Measurements from ENCODE around the gene PSMB8.

Gene PSMB8

DNA sequence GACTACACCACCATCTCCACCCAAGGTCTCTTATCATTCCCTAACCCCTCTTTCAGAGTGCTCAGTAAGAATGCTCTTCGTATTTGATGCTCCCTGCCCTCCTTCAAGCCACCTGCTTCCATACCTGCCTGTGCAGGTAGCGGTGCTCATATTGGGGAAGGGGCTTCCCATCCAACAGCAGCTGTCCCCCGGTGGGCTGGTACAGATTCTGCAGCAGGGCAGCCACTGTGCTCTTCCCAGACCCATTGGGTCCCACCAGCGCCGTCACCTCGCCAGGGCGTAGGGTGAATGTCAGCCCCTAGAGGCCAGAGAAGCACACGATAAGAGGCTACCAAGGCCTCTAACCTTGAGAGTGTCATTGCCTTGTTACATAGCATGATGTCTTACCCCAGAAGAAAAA is 3.9 kb upstream of the PSMB8 start:
- no peak for DNase-seq
- peak overlapping the region; percentile 36 for H3K9ac ChIP-seq (ENCODE audit: low read length)
- no peak overlapping the region for H3K18ac ChIP-seq (ENCODE audit: low read length)
- H3K79me2 ChIP-seq (ENCODE audit: control insufficient read depth, insufficient read depth, low read length, poor library complexity) = no peaks in the 10 kb centered on the region
- no peak overlapping the region for H2AK5ac ChIP-seq (ENCODE audit: low read length)
- peaks cover 9 to 16% of the 10 kb centered on the region in 2 experiments for H3K4me1 ChIP-seq (ENCODE audit: control insufficient read depth in 1 of 2, insufficient read depth in 2 of 2, low read length in 2 of 2)
- H4K12ac ChIP-seq (ENCODE audit: low read depth, low read length) = no peak overlapping the region
- no peak overlapping the region for H3K4ac ChIP-seq (ENCODE audit: low read depth, low read length)
- H2AFZ ChIP-seq (ENCODE audit: insufficient read depth, low read length, poor library complexity) = no peak overlapping the region
- H2BK120ac ChIP-seq (ENCODE audit: insufficient read depth, low read length, poor library complexity) = no peak overlapping the region
- H3K79me1 ChIP-seq (ENCODE audit: low read length) = no peaks in the 10 kb centered on the region
- no peaks in the 10 kb centered on the region for H3K36me3 ChIP-seq (ENCODE audit: control insufficient read depth in 1 of 2, insufficient read depth in 2 of 2, low read length in 2 of 2)
- no peak overlapping the region for H4K91ac ChIP-seq (ENCODE audit: low read depth, low read length)
- H3K27me3 ChIP-seq (ENCODE audit: insufficient read depth, low read length) = peaks cover 29% of the 10 kb centered on the region
- H2BK12ac ChIP-seq (ENCODE audit: low read length) = no peak overlapping the region
- H3K27ac ChIP-seq (ENCODE audit: low read depth, low read length) = no peak overlapping the region
- no peak overlapping the region for H2BK5ac ChIP-seq (ENCODE audit: low read depth, low read length, poor library complexity)
- H3K4me3 ChIP-seq (ENCODE audit: low read depth, low read length) = no peak overlapping the region
- H3K4me2 ChIP-seq (ENCODE audit: low read length) = no peak overlapping the region
- no peak overlapping the region for H4K8ac ChIP-seq (ENCODE audit: low read depth, low read length)
- no CpG with 5 or more reads among the region's 8 CpGs for WGBS (ENCODE audit: extremely low coverage, insufficient coverage, insufficient read length)
- peaks cover 3% of the 10 kb centered on the region for H3K9me3 ChIP-seq (ENCODE audit: insufficient read depth, low read depth, low read length)
- H3K14ac ChIP-seq (ENCODE audit: low read length) = no peak overlapping the region
- H3K23ac ChIP-seq (ENCODE audit: low read length) = no peak overlapping the region

DNA sequence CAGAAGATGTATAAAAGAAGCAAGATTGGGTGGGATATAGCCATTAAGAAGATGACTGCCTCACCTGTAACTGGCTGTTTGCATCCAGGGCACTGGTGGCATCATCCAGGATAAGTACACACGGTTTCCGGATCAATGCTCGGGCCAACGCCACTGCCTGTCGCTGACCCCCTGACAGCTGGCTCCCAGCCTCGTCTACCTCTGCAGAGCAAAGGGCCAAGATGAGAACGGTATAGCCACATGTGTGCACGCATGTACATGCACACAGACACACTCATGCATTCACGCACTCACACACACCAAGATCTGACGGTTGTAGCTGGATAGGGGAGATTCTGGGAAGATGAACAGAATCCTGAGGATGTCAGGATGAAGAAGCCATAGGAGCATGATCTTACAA is 3.2 kb upstream of the PSMB8 start:
- Histone ChIP-seq H2BK120ac (ENCODE audit: insufficient read depth, low read length, poor library complexity) (no peak overlapping the region), H3K23ac (ENCODE audit: low read length) (no peak overlapping the region), H3K27me3 (ENCODE audit: insufficient read depth, low read length) (peaks cover 27% of the 10 kb centered on the region), H2BK5ac (ENCODE audit: low read depth, low read length, poor library complexity) (no peak overlapping the region), H4K8ac (ENCODE audit: low read depth, low read length) (no peak overlapping the region), H4K91ac (ENCODE audit: low read depth, low read length) (no peak overlapping the region), H3K27ac (ENCODE audit: low read depth, low read length) (no peak overlapping the region), H3K9me3 (ENCODE audit: insufficient read depth, low read depth, low read length) (peaks cover 5% of the 10 kb centered on the region), H3K79me2 (ENCODE audit: control insufficient read depth, insufficient read depth, low read length, poor library complexity) (no peaks in the 10 kb centered on the region), H3K18ac (ENCODE audit: low read length) (no peak overlapping the region), H3K4me2 (ENCODE audit: low read length) (no peak overlapping the region), H2AFZ (ENCODE audit: insufficient read depth, low read length, poor library complexity) (no peak overlapping the region), H3K9ac (ENCODE audit: low read length) (no peak overlapping the region), H3K4ac (ENCODE audit: low read depth, low read length) (no peak overlapping the region), H3K79me1 (ENCODE audit: low read length) (no peaks in the 10 kb centered on the region), H3K14ac (ENCODE audit: low read length) (no peak overlapping the region), H3K4me3 (ENCODE audit: low read depth, low read length) (no peak overlapping the region), H2AK5ac (ENCODE audit: low read length) (no peak overlapping the region), H3K36me3 (ENCODE audit: control insufficient read depth in 1 of 2, insufficient read depth in 2 of 2, low read length in 2 of 2) (no peaks in the 10 kb centered on the region), H3K4me1 (ENCODE audit: control insufficient read depth in 1 of 2, insufficient read depth in 2 of 2, low read length in 2 of 2) (peaks cover 2 to 9% of the 10 kb centered on the region in 2 experiments), H2BK12ac (ENCODE audit: low read length) (no peak overlapping the region), H4K12ac (ENCODE audit: low read depth, low read length) (no peak overlapping the region)
- DNase-seq = no peak
- no CpG with 5 or more reads among the region's 10 CpGs for WGBS (ENCODE audit: extremely low coverage, insufficient coverage, insufficient read length)

DNA sequence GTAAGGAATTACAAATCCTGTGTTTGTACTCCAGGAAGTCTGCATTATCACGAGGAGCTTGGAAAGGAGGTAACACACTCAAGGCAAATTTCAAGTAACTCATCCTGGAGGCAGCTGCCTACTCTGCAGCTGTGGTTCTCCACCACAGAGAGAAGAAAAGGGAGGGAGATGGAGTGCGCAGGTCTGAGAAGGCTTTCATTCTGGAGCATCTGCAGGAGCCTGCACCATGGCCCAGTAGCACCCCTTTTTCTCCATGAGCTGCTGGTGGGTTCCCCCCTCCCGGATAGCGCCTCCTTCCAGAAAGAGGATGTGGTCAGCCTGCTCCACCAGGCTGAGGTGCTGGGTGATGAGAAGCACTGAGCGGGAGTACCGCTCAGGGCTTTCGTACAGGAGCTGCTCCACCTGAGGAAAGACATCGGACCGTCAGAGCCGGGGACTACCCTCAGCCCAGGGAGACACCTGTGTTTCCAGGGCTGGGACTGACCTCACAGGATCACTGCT is 1.6 kb upstream of the PSMB8 start:
- Histone ChIP-seq H3K4ac (ENCODE audit: low read depth, low read length) (no peak overlapping the region), H3K23ac (ENCODE audit: low read length) (no peak overlapping the region), H4K12ac (ENCODE audit: low read depth, low read length) (no peak overlapping the region), H2BK12ac (ENCODE audit: low read length) (no peak overlapping the region), H4K91ac (ENCODE audit: low read depth, low read length) (no peak overlapping the region), H2BK120ac (ENCODE audit: insufficient read depth, low read length, poor library complexity) (no peak overlapping the region), H2AFZ (ENCODE audit: insufficient read depth, low read length, poor library complexity) (no peak overlapping the region), H3K27ac (ENCODE audit: low read depth, low read length) (no peak overlapping the region), H3K4me2 (ENCODE audit: low read length) (no peak overlapping the region), H4K8ac (ENCODE audit: low read depth, low read length) (no peak overlapping the region), H3K4me1 (ENCODE audit: control insufficient read depth in 1 of 2, insufficient read depth in 2 of 2, low read length in 2 of 2) (peaks cover 2 to 8% of the 10 kb centered on the region in 2 experiments), H3K18ac (ENCODE audit: low read length) (no peak overlapping the region), H3K14ac (ENCODE audit: low read length) (no peak overlapping the region), H3K79me1 (ENCODE audit: low read length) (no peaks in the 10 kb centered on the region), H2AK5ac (ENCODE audit: low read length) (no peak overlapping the region), H3K9ac (ENCODE audit: low read length) (no peak overlapping the region), H3K4me3 (ENCODE audit: low read depth, low read length) (no peak overlapping the region), H2BK5ac (ENCODE audit: low read depth, low read length, poor library complexity) (no peak overlapping the region), H3K27me3 (ENCODE audit: insufficient read depth, low read length) (peaks cover 26% of the 10 kb centered on the region), H3K36me3 (ENCODE audit: control insufficient read depth in 1 of 2, insufficient read depth in 2 of 2, low read length in 2 of 2) (no peaks in the 10 kb centered on the region), H3K79me2 (ENCODE audit: control insufficient read depth, insufficient read depth, low read length, poor library complexity) (no peaks in the 10 kb centered on the region), H3K9me3 (ENCODE audit: insufficient read depth, low read depth, low read length) (peaks cover 5% of the 10 kb centered on the region)
- WGBS (ENCODE audit: extremely low coverage, insufficient coverage, insufficient read length) = no CpG with 5 or more reads among the region's 10 CpGs
- DNase-seq = peak in 1 of 2 donors; percentile 22

DNA sequence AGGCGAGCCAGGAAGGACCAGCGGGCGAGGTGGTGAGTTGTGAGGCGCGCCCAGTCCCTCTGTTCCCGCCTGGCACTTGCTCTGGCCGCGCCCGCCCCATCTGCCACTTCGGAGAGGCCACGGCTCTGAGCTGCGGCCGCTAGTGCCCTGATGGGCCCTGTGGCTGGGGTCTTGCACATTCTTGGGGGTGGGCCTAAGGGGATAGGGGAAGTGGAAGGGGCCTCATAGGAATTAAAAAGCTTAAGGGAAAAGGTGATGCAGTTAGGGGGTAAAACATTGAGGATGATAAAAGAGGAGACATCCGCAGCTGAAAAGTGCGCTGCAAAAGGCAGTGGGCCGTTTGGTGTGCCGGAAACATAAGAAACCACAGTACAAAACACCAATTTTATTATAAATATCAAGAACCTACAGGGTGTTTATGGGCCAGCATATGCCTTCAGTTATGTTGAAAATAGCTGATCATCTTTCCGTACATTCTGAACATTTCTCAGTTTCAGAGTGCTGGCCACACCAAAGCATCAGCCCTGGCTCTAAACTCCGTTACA is 1.1 kb upstream of the PSMB8 start:
- H3K27ac ChIP-seq (ENCODE audit: low read depth, low read length) = no peak overlapping the region
- no peak overlapping the region for H2BK120ac ChIP-seq (ENCODE audit: insufficient read depth, low read length, poor library complexity)
- H3K4me1 ChIP-seq (ENCODE audit: control insufficient read depth in 1 of 2, insufficient read depth in 2 of 2, low read length in 2 of 2) = peaks cover 2 to 8% of the 10 kb centered on the region in 2 experiments
- peak overlapping the region; percentile 62 for H3K4me2 ChIP-seq (ENCODE audit: low read length)
- no peak overlapping the region for H3K23ac ChIP-seq (ENCODE audit: low read length)
- peak overlapping the region; percentile 42 for H4K8ac ChIP-seq (ENCODE audit: low read depth, low read length)
- no peak overlapping the region for H2AFZ ChIP-seq (ENCODE audit: insufficient read depth, low read length, poor library complexity)
- no peak overlapping the region for H2BK12ac ChIP-seq (ENCODE audit: low read length)
- no peaks in the 10 kb centered on the region for H3K36me3 ChIP-seq (ENCODE audit: control insufficient read depth in 1 of 2, insufficient read depth in 2 of 2, low read length in 2 of 2)
- no peaks in the 10 kb centered on the region for H3K79me2 ChIP-seq (ENCODE audit: control insufficient read depth, insufficient read depth, low read length, poor library complexity)
- no peak overlapping the region for H3K4ac ChIP-seq (ENCODE audit: low read depth, low read length)
- H3K18ac ChIP-seq (ENCODE audit: low read length) = no peak overlapping the region
- no peak overlapping the region for H2BK5ac ChIP-seq (ENCODE audit: low read depth, low read length, poor library complexity)
- WGBS (ENCODE audit: extremely low coverage, insufficient coverage, insufficient read length) = no CpG with 5 or more reads among the region's 19 CpGs
- H3K4me3 ChIP-seq (ENCODE audit: low read depth, low read length) = no peak overlapping the region
- H3K79me1 ChIP-seq (ENCODE audit: low read length) = no peaks in the 10 kb centered on the region
- H2AK5ac ChIP-seq (ENCODE audit: low read length) = no peak overlapping the region
- no peak for DNase-seq
- no peak overlapping the region for H3K14ac ChIP-seq (ENCODE audit: low read length)
- no peak overlapping the region for H4K12ac ChIP-seq (ENCODE audit: low read depth, low read length)
- peaks cover 5% of the 10 kb centered on the region for H3K9me3 ChIP-seq (ENCODE audit: insufficient read depth, low read depth, low read length)
- H4K91ac ChIP-seq (ENCODE audit: low read depth, low read length) = no peak overlapping the region
- no peak overlapping the region for H3K9ac ChIP-seq (ENCODE audit: low read length)
- peaks cover 26% of the 10 kb centered on the region for H3K27me3 ChIP-seq (ENCODE audit: insufficient read depth, low read length)
